HFF-Myc (cell line): ENCODE measurements around the gene MAN2A1.

Experiments
- DNase-seq: peaks from one replicate; pipeline ENCODE4 v3.0.0-alpha.2; 2011; ENCODE audit warnings: low read depth; ENCODE audit errors: extremely low read depth
- H3K4me3 ChIP-seq: replicated peaks from 2 replicates; pipeline ENCODE4 v1.5.1; 2011; ENCODE audit warnings: low read depth, mild to moderate bottlenecking, control low read depth, low read length
- CTCF ChIP-seq: IDR thresholded peaks from 2 replicates; pipeline ENCODE4 v1.5.1; 2012; ENCODE audit warnings: mild to moderate bottlenecking, low read depth, low read length, control low read depth; ENCODE audit errors: missing control alignments

MAN2A1 gene

DNA sequence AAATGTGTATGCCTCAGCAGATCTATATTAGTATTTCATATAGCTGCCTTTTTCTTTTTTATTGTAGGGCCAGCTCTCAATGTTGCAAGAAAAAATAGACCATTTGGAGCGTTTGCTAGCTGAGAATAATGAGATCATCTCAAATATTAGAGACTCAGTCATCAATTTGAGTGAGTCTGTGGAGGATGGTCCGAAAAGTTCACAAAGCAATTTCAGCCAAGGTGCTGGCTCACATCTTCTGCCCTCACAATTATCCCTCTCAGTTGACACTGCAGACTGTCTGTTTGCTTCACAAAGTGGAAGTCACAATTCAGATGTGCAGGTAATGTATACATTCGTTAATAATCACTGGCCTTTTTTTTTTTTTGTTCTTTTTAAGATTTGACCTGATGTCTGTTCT lies 23.7 kb downstream of the MAN2A1 start:
- TF ChIP-seq CTCF = no peak
- H3K4me3 ChIP-seq = no peak overlapping the region
- DNase-seq = no peak

- no peak overlapping the region for H3K4me3 ChIP-seq
- no peak for DNase-seq
- TF ChIP-seq CTCF = no peak
Observed at GRCh38 chr5:109714592-109714991, 24.9 kb downstream of the MAN2A1 start.

- TF ChIP-seq CTCF = no peak
- DNase-seq = no peak
- no peak overlapping the region for H3K4me3 ChIP-seq
Observed at GRCh38 chr5:109718216-109718615, 28.5 kb downstream of the MAN2A1 start.

DNA sequence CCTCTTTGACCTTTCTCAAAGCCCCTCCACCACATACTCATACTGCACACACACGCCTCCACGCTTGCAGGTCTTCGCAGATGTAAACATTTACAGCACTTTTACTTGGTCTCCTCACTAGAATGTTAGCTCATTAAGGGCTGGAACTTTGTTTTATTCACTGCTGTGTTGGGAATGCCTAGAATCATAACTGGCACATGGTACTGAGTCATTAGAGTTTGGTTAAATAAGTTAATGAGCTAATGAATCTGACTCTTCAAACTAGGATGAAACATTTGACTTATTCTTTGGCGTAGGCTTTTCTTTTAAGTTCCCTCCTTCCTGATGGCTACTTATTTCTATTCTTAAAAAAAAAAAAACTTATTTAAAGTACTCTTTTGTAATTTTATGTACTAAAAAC lies 28.9 kb downstream of the MAN2A1 start:
- TF ChIP-seq CTCF = no peak
- no peak for DNase-seq
- H3K4me3 ChIP-seq = no peak overlapping the region

- no peak overlapping the region for H3K4me3 ChIP-seq
- DNase-seq = no peak
- no peak for TF ChIP-seq CTCF
Observed at GRCh38 chr5:109719978-109720377, 30.3 kb downstream of the MAN2A1 start.

- no peak for DNase-seq
- no peak for TF ChIP-seq CTCF
- H3K4me3 ChIP-seq = no peak overlapping the region
Observed at GRCh38 chr5:109721741-109722140, 32.0 kb downstream of the MAN2A1 start.

- no peak overlapping the region for H3K4me3 ChIP-seq
- no peak for TF ChIP-seq CTCF
- no peak for DNase-seq
Observed at GRCh38 chr5:109723606-109724005, 33.9 kb downstream of the MAN2A1 start.
